ENCODE measurements around the gene MAPT.

- TF ChIP-seq, protein P1, sequence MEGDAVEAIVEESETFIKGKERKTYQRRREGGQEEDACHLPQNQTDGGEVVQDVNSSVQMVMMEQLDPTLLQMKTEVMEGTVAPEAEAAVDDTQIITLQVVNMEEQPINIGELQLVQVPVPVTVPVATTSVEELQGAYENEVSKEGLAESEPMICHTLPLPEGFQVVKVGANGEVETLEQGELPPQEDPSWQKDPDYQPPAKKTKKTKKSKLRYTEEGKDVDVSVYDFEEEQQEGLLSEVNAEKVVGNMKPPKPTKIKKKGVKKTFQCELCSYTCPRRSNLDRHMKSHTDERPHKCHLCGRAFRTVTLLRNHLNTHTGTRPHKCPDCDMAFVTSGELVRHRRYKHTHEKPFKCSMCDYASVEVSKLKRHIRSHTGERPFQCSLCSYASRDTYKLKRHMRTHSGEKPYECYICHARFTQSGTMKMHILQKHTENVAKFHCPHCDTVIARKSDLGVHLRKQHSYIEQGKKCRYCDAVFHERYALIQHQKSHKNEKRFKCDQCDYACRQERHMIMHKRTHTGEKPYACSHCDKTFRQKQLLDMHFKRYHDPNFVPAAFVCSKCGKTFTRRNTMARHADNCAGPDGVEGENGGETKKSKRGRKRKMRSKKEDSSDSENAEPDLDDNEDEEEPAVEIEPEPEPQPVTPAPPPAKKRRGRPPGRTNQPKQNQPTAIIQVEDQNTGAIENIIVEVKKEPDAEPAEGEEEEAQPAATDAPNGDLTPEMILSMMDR (IDR thresholded peaks at IDR 0.05; ENCODE audit: insufficient read depth, low read depth, low read length), result no peak
- TF ChIP-seq EZH2 (IDR thresholded peaks at IDR 0.05; ENCODE audit: insufficient read depth, low read length), result no peak
These were observed 47.7 kb upstream of the MAPT start for GRCh38 chr17:45846646-45847045.

Data from astrocyte (in vitro differentiated cells and primary cell).